NCI-H187 (cell line): ENCODE measurements around the gene ODF4.
A peak's percentile ranks its signal among the peaks of the same experiment; 100 is the strongest.

Experiments
- DNase-seq, 2 experiments: peaks; one replicate each; lab custom pipeline; 2025; lab: John Stamatoyannopoulos, UW

ODF4 gene

GRCh38 chr17:8339540-8339939, at the start of gene ODF4:
TSS of gene ODF4 (plus strand) at chr17:8339840. CDS start at chr17:8340052, 212 bp downstream.
- no peak for DNase-seq

GRCh38 chr17:8290043-8290442, 49.6 kb upstream of the ODF4 start:
- no peak for DNase-seq

GRCh38 chr17:8292639-8293395, 46.8 kb upstream of the ODF4 start:
- no peak for DNase-seq

- DNase-seq: no peak
Measured at GRCh38 chr17:8294361-8294760, 45.3 kb upstream of the ODF4 start.

GRCh38 chr17:8294814-8295316, 44.8 kb upstream of the ODF4 start:
- no peak for DNase-seq

GRCh38 chr17:8300226-8300625, 39.4 kb upstream of the ODF4 start:
- DNase-seq: no peak

GRCh38 chr17:8300627-8301242, 38.9 kb upstream of the ODF4 start:
- peak in 1 of 2 experiments; percentile 31 for DNase-seq

GRCh38 chr17:8310601-8311123, 29.0 kb upstream of the ODF4 start:
- no peak for DNase-seq

- DNase-seq: no peak
Measured at GRCh38 chr17:8311131-8311790, 28.4 kb upstream of the ODF4 start.

GRCh38 chr17:8312251-8312650, 27.4 kb upstream of the ODF4 start:
- no peak for DNase-seq

- no peak for DNase-seq
Measured at GRCh38 chr17:8312726-8313600, 26.7 kb upstream of the ODF4 start.

- DNase-seq: no peak
Measured at GRCh38 chr17:8314797-8315763, 24.6 kb upstream of the ODF4 start.

GRCh38 chr17:8315764-8316217, 23.8 kb upstream of the ODF4 start:
- DNase-seq: no peak

- DNase-seq: no peak
Measured at GRCh38 chr17:8318010-8318935, 21.4 kb upstream of the ODF4 start.

- DNase-seq: no peak
Measured at GRCh38 chr17:8320262-8320661, 19.4 kb upstream of the ODF4 start.

- no peak for DNase-seq
Measured at GRCh38 chr17:8320990-8321389, 18.6 kb upstream of the ODF4 start.

- DNase-seq: no peak
Measured at GRCh38 chr17:8322061-8322460, 17.6 kb upstream of the ODF4 start.

- DNase-seq: no peak
Measured at GRCh38 chr17:8324132-8324531, 15.5 kb upstream of the ODF4 start.

GRCh38 chr17:8324923-8325322, 14.7 kb upstream of the ODF4 start:
- DNase-seq: no peak
